K562 (cell line): Measurements from ENCODE around the gene HAPLN3. TPM values are rescaled to one million over a fixed set of nuclear protein-coding genes. Genes with fewer than 3 reads are reported as not detected.

Source experiments
- ATAC-seq: fragments of 200-7000 bp; cut with Tn5 transposase; 3 replicates; pipeline ENCODE4 v1.9.1; 2020; ENCODE audit warnings: moderate library complexity
- BruUV-seq: library from RNA; stranded (reverse); fragments of 400-500 nt; replicated peaks from 2 replicates; lab custom pipeline; 2021; lab: Mats Ljungman, UMichigan
- CTCF ChIA-PET: fragments of 300-600 bp; formaldehyde crosslinking; extraction: SDS; loops from one replicate; lab custom pipeline; 2021; ENCODE audit warnings: low intra/inter-chr PET ratio; lab: Yijun Ruan, JAX
- POLR2A ChIA-PET: fragments of 300-600, 350-650 bp; sonication (Branson Sonifier 250); formaldehyde crosslinking; extraction: SDS; loops from one replicate; lab custom pipeline; 2021; ENCODE audit warnings: antibody characterized with exemption, inconsistent platforms; lab: Yijun Ruan, JAX
- DNase-seq, 4 experiments: peaks; one replicate each; pipeline versions ENCODE4 v3.0.0 to v3.0.0-alpha.2; 2011 to 2018; ENCODE audit warnings: low spot score in 3 of 4, mixed read lengths in 3 of 4; ENCODE audit errors: extremely low read depth in 1 of 4
- FAIRE-seq: peaks from 2 replicates; lab custom pipeline; 2011; peaks lifted over from hg19 to GRCh38; lab: Jason Lieb, UNC
- H2AFZ ChIP-seq: 2 replicates; pipeline ENCODE4 v1.6.0; 2011; ENCODE audit warnings: low read depth, low read length, control low read depth, inconsistent platforms
- H3K27ac ChIP-seq: fragments of 200-600 bp; 3 replicates; pipeline ENCODE4 v1.8.0; 2011; ENCODE audit warnings: low read depth, mild to moderate bottlenecking, control low read depth, inconsistent platforms, low read length, moderate library complexity, mixed read lengths; ENCODE audit errors: extremely low read depth
- H3K27me3 ChIP-seq, 2 experiments: fragments of 300-600 bp in 1 of 2; 2 replicates in 1 of 2; 3 replicates in 1 of 2; pipeline versions ENCODE4 v1.6.0 to v1.8.0; 2011; ENCODE audit warnings: inconsistent platforms in 2 of 2, low read length in 2 of 2, mild to moderate bottlenecking in 1 of 2, mixed read lengths in 1 of 2, moderate library complexity in 1 of 2; ENCODE audit not compliant: control insufficient read depth in 2 of 2, insufficient read depth in 2 of 2
- H3K36me3 ChIP-seq: fragments of 300-600 bp; 3 replicates; pipeline ENCODE4 v1.8.0; 2011; ENCODE audit warnings: mild to moderate bottlenecking, low read length, inconsistent platforms; ENCODE audit not compliant: control insufficient read depth, insufficient read depth
- H3K4me1 ChIP-seq, 2 experiments: fragments of 200-600 bp in 1 of 2; replicated peaks in 1 of 2; 2 replicates in 1 of 2; 3 replicates in 1 of 2; pipeline versions ENCODE4 v1.5.1 to v1.8.0; 2011; ENCODE audit warnings: inconsistent platforms in 2 of 2, low read length in 2 of 2, mild to moderate bottlenecking in 1 of 2, mixed read lengths in 1 of 2, moderate library complexity in 1 of 2; ENCODE audit not compliant: control insufficient read depth in 2 of 2, insufficient read depth in 2 of 2
- H3K4me2 ChIP-seq: 2 replicates; pipeline ENCODE4 v1.6.1; 2011; ENCODE audit warnings: low read length, control low read depth, inconsistent platforms, mixed read lengths; ENCODE audit not compliant: insufficient read depth
- H3K4me3 ChIP-seq: fragments of 200-600 bp; sonication (generic), shearing (Covaris generic); 2 replicates; pipeline ENCODE4 v1.5.1; 2016; ENCODE audit warnings: control low read depth, inconsistent platforms
- H3K79me2 ChIP-seq: fragments of 200-600 bp; 3 replicates; pipeline ENCODE4 v1.8.0; 2011; ENCODE audit warnings: low read length, inconsistent platforms; ENCODE audit not compliant: control insufficient read depth, insufficient read depth
- H3K9ac ChIP-seq, 2 experiments: 2 replicates each; pipeline versions ENCODE4 v1.6.0 to v1.6.1; 2011; ENCODE audit warnings: low read depth in 2 of 2, low read length in 2 of 2, control low read depth in 1 of 2, inconsistent platforms in 1 of 2, mild to moderate bottlenecking in 1 of 2, mixed read lengths in 1 of 2; ENCODE audit not compliant: insufficient read depth in 1 of 2
- H3K9me1 ChIP-seq: one replicate; pipeline ENCODE4 v1.6.0; 2011; ENCODE audit warnings: inconsistent platforms, mild to moderate bottlenecking, low read length, moderate library complexity; ENCODE audit not compliant: control insufficient read depth, insufficient read depth
- H3K9me3 ChIP-seq: replicated peaks from 2 replicates; pipeline ENCODE4 v1.5.1; 2011; ENCODE audit warnings: low read depth, low read length, inconsistent platforms; ENCODE audit not compliant: control insufficient read depth, insufficient read depth
- H4K20me1 ChIP-seq: replicated peaks from 2 replicates; pipeline ENCODE4 v1.6.1; 2011; ENCODE audit warnings: low read length, inconsistent platforms, mixed read lengths; ENCODE audit not compliant: control insufficient read depth, insufficient read depth
- AFF1 ChIP-seq, 2 experiments: fragments of 450-650 bp; IDR thresholded peaks; 2 replicates each; pipeline ENCODE4 v1.6.1; 2018; ENCODE audit warnings: mild to moderate bottlenecking in 2 of 2, low read depth in 1 of 2; ENCODE audit not compliant: partially characterized antibody in 2 of 2
- CTCFL ChIP-seq: IDR thresholded peaks from 2 replicates; pipeline ENCODE4 v1.6.1; 2011; ENCODE audit warnings: borderline replicate concordance, low read depth, mild to moderate bottlenecking, moderate library complexity, low read length; ENCODE audit not compliant: insufficient read depth, poor library complexity, severe bottlenecking
- NFRKB ChIP-seq: fragments of 450-650 bp; IDR thresholded peaks from 2 replicates; pipeline ENCODE4 v1.6.1; 2016; ENCODE audit warnings: low read depth
- RBM17 ChIP-seq: fragments of 200-400 bp; formaldehyde crosslinking; IDR thresholded peaks from 2 replicates; pipeline ENCODE4 v1.6.1; 2017; ENCODE audit warnings: low read depth, mild to moderate bottlenecking, low read length, borderline replicate concordance
- ZC3H4 ChIP-seq: sonication (generic); formaldehyde crosslinking; IDR thresholded peaks from 2 replicates; pipeline ENCODE4 v1.9.0; 2021; ENCODE audit warnings: missing genetic modification reagents, borderline replicate concordance
- ZKSCAN8 ChIP-seq: fragments of 200-800 bp; sonication (Bioruptor generic); IDR thresholded peaks from 2 replicates; pipeline ENCODE4 v1.6.1; 2016; ENCODE audit warnings: missing genetic modification characterization, missing compliant biosample characterization
- whole genome bisulfite sequencing: fragments of 100-300 bp; shearing (Covaris generic); methylation state at CpG from one replicate; pipeline ENCODE4 v1.1.6; 2016; ENCODE audit warnings: low coverage, mixed read lengths; ENCODE audit not compliant: insufficient coverage; ENCODE audit errors: missing lambda C conversion rate; 5-methylcytosine and 5-hydroxymethylcytosine counted together
- in situ Hi-C: fragments of 300-500 bp; cut with MboI; formaldehyde crosslinking; loops from 4 replicates; pipeline ENCODE4 v1.15.0; 2018; ENCODE audit warnings: inconsistent platforms, mixed read lengths
- intact Hi-C: fragments of 100-400 bp; cut with micrococcal nuclease; formaldehyde crosslinking; loops from 2 replicates; pipeline ENCODE4 v1.14.2; 2022
- polyA plus RNA-seq, 8 experiments: library from polyadenylated mRNA; depleted of rRNA in 4 of 8; stranded (reverse) in 5 of 8; unstranded in 3 of 8; fragments of >200 nt; fragmentation: Nextera tagmentation in 2 of 8; fragmentation: Illumina TruSeq in 1 of 8; extraction: Ambion mirVana in 2 of 8; extraction: Trizol in 1 of 8; gene quantifications; 2 replicates each; pipeline versions ENCODE4 v1.2.1 to v1.2.3, GENCODE V29; 2011 to 2014; ENCODE audit warnings: inconsistent platforms in 1 of 8, missing spikeins in 1 of 8
- total RNA-seq, 7 experiments: library from RNA; depleted of rRNA in 6 of 7; stranded (reverse); fragments of >200 nt in 6 of 7; fragmentation: Illumina TruSeq in 2 of 7; extraction: Trizol in 2 of 7; gene quantifications; 2 replicates each; pipeline versions ENCODE4 v1.2.1 to v1.2.3, GENCODE V29; 2011 to 2021; ENCODE audit warnings: low replicate concordance in 1 of 7
- TF ChIP-seq, protein P1 (sequence below): fragments of 450-650 bp; IDR thresholded peaks from 2 replicates; pipeline ENCODE4 v1.7.1; 2018; ENCODE audit warnings: mild to moderate bottlenecking, low read depth; ENCODE audit not compliant: partially characterized antibody
- TF ChIP-seq, protein P2 (sequence below): sonication (generic); formaldehyde crosslinking; IDR thresholded peaks from 2 replicates; pipeline ENCODE4 v1.8.0; 2022; ENCODE audit warnings: missing genetic modification reagents, mild to moderate bottlenecking, borderline replicate concordance
- TF ChIP-seq, protein P3 (sequence below): fragments of 250-450 bp; sonication (Bioruptor Pico); IDR thresholded peaks from 2 replicates; pipeline ENCODE4 v1.5.1; 2021; ENCODE audit warnings: mild to moderate bottlenecking

HAPLN3 gene
- total and polyA plus RNA-seq, 9 of the 15 experiments (the other 6 are each of a cell fraction or from before 2014, with no cell fraction given): 0.04 to 2.4 (median 0.65) TPM

DNA sequence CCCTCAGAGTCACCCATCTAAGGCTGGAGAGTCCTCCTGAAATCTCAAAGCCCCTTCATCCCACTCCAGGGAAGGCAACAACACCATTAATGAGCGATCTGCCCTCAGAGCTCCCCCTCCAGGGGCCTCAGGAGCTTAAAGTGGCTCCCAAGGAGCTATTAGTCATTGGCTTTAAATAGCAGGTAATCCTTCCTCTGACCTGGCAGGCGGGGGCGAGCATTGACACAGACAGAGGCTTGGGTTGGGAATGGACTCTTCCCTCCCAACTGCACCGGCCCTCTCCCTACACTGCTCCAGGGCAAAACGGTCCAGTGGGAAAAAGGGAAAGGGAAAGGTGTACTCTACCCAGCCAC, 16.4 kb upstream of the HAPLN3 start:
- H3K4me3 ChIP-seq: peak overlapping the region; percentile 75
- H4K20me1 ChIP-seq: 0 out of 2 replicates have a peak, but pooled peaks cover 9% of the 10 kb centered on the region
- POLR2A ChIA-PET: interaction anchor here (0.6 to 1.3 kb wide), 9 partner anchors 9 to 311 kb away, joined by 3 to 5 read pairs (median 3); no protein-coding TSS in a partner anchor
- DNase-seq (peak; percentile 58 to 77 (median 69)), FAIRE-seq (peak; percentile 87), ATAC-seq (peak; percentile 60)
- no TSS peak for BruUV-seq
- peak overlapping the region; percentile 74 for H3K27ac ChIP-seq
- no peaks in the 10 kb centered on the region for H3K9me3 ChIP-seq
- H3K4me1 ChIP-seq: peaks cover 25 to 39% of the 10 kb centered on the region in 2 experiments; a peak in 4 of 5 replicates
- peak overlapping the region; percentile 84 for H3K4me2 ChIP-seq
- H3K9ac ChIP-seq: peak overlapping the region; percentile 75 to 95; a peak in 3 of 4 replicates
- CTCF ChIA-PET: no interaction called here
- H3K9me1 ChIP-seq: no peaks in the 10 kb centered on the region
- intact Hi-C loops: loop anchor here (5.0 kb wide), 1 partner anchor 76 kb away; no protein-coding TSS in a partner anchor
- 0 out of 2 replicates have a peak overlapping the region, but pooled peaks have one; percentile 3 for H2AFZ ChIP-seq
- H3K36me3 ChIP-seq: peaks cover 44% of the 10 kb centered on the region
- no peaks in the 10 kb centered on the region for H3K27me3 ChIP-seq
- H3K79me2 ChIP-seq: peaks cover 31% of the 10 kb centered on the region
- WGBS: 15% methylated on average over 5 of the region's 5 CpGs
- in situ Hi-C loops: loop anchor here (5.0 kb wide), 1 partner anchor 106 kb away; no protein-coding TSS in a partner anchor
- TF ChIP-seq NFRKB (no peak), RBM17 (no peak), AFF1 (IDR thresholded peaks at IDR 0.05; ENCODE audit: low read depth in 1 of 2, partially characterized antibody in 2 of 2) (no peak), CTCFL (peak; percentile 23), ZKSCAN8 (CRISPR knock-in tag) (no peak), ZC3H4 (CRISPR knock-in tag) (no peak)
- TF ChIP-seq, protein P1, sequence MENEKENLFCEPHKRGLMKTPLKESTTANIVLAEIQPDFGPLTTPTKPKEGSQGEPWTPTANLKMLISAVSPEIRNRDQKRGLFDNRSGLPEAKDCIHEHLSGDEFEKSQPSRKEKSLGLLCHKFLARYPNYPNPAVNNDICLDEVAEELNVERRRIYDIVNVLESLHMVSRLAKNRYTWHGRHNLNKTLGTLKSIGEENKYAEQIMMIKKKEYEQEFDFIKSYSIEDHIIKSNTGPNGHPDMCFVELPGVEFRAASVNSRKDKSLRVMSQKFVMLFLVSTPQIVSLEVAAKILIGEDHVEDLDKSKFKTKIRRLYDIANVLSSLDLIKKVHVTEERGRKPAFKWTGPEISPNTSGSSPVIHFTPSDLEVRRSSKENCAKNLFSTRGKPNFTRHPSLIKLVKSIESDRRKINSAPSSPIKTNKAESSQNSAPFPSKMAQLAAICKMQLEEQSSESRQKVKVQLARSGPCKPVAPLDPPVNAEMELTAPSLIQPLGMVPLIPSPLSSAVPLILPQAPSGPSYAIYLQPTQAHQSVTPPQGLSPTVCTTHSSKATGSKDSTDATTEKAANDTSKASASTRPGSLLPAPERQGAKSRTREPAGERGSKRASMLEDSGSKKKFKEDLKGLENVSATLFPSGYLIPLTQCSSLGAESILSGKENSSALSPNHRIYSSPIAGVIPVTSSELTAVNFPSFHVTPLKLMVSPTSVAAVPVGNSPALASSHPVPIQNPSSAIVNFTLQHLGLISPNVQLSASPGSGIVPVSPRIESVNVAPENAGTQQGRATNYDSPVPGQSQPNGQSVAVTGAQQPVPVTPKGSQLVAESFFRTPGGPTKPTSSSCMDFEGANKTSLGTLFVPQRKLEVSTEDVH: no peak
- TF ChIP-seq, protein P2, sequence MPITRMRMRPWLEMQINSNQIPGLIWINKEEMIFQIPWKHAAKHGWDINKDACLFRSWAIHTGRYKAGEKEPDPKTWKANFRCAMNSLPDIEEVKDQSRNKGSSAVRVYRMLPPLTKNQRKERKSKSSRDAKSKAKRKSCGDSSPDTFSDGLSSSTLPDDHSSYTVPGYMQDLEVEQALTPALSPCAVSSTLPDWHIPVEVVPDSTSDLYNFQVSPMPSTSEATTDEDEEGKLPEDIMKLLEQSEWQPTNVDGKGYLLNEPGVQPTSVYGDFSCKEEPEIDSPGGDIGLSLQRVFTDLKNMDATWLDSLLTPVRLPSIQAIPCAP: no peak
- TF ChIP-seq, protein P3, sequence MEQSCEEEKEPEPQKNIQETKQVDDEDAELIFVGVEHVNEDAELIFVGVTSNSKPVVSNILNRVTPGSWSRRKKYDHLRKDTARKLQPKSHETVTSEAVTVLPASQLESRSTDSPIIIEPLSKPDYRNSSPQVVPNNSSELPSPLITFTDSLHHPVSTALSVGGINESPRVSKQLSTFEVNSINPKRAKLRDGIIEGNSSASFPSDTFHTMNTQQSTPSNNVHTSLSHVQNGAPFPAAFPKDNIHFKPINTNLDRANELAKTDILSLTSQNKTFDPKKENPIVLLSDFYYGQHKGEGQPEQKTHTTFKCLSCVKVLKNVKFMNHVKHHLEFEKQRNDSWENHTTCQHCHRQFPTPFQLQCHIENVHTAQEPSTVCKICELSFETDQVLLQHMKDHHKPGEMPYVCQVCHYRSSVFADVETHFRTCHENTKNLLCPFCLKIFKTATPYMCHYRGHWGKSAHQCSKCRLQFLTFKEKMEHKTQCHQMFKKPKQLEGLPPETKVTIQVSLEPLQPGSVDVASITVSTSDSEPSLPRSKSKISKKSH (CRISPR knock-in tag): no peak
